Trophoblast cell (in vitro differentiated cells and primary cell): ENCODE measurements around the gene SPATS2L.

Experiments used
- DNase-seq, 2 donors: peaks; one replicate each; pipeline ENCODE4 v3.0.0-alpha.2; 2016
- H2AFZ ChIP-seq: 2 replicates; pipeline ENCODE4 v1.6.1; 2013; ENCODE audit warnings: low read length, moderate library complexity, mild to moderate bottlenecking; ENCODE audit not compliant: insufficient read depth, poor library complexity
- H2AK5ac ChIP-seq: 2 replicates; pipeline ENCODE4 v1.6.1; 2013; ENCODE audit warnings: mild to moderate bottlenecking, low read length
- H2BK120ac ChIP-seq: 2 replicates; pipeline ENCODE4 v1.6.1; 2013; ENCODE audit warnings: low read length, mild to moderate bottlenecking, moderate library complexity; ENCODE audit not compliant: insufficient read depth, poor library complexity
- H2BK12ac ChIP-seq: 2 replicates; pipeline ENCODE4 v1.6.1; 2013; ENCODE audit warnings: mild to moderate bottlenecking, low read length, moderate library complexity
- H2BK5ac ChIP-seq: 2 replicates; pipeline ENCODE4 v1.6.1; 2013; ENCODE audit warnings: low read length, low read depth, moderate library complexity, mild to moderate bottlenecking; ENCODE audit not compliant: poor library complexity
- H3K14ac ChIP-seq: 2 replicates; pipeline ENCODE4 v1.6.1; 2013; ENCODE audit warnings: mild to moderate bottlenecking, low read length
- H3K18ac ChIP-seq: 2 replicates; pipeline ENCODE4 v1.6.1; 2013; ENCODE audit warnings: mild to moderate bottlenecking, low read length
- H3K23ac ChIP-seq: 2 replicates; pipeline ENCODE4 v1.6.1; 2013; ENCODE audit warnings: low read length
- H3K27ac ChIP-seq: 2 replicates; pipeline ENCODE4 v1.5.1; 2013; ENCODE audit warnings: low read depth, mild to moderate bottlenecking, inconsistent platforms, low read length, moderate library complexity
- H3K27me3 ChIP-seq: 2 replicates; pipeline ENCODE4 v1.6.1; 2013; ENCODE audit warnings: inconsistent platforms, mild to moderate bottlenecking, low read length, moderate library complexity; ENCODE audit not compliant: insufficient read depth
- H3K36me3 ChIP-seq, 2 experiments: 1 replicate in 1 of 2; 2 replicates in 1 of 2; pipeline ENCODE4 v1.6.1; 2013; ENCODE audit warnings: low read length in 2 of 2, mild to moderate bottlenecking in 2 of 2, moderate library complexity in 1 of 2; ENCODE audit not compliant: insufficient read depth in 2 of 2, control insufficient read depth in 1 of 2
- H3K4ac ChIP-seq: 2 replicates; pipeline ENCODE4 v1.6.1; 2013; ENCODE audit warnings: low read depth, mild to moderate bottlenecking, low read length, moderate library complexity
- H3K4me1 ChIP-seq, 2 experiments: 1 replicate in 1 of 2; 2 replicates in 1 of 2; pipeline ENCODE4 v1.6.1; 2013; ENCODE audit warnings: low read length in 2 of 2, mild to moderate bottlenecking in 2 of 2, moderate library complexity in 1 of 2; ENCODE audit not compliant: insufficient read depth in 2 of 2, control insufficient read depth in 1 of 2
- H3K4me2 ChIP-seq: 2 replicates; pipeline ENCODE4 v1.6.1; 2013; ENCODE audit warnings: inconsistent platforms, mild to moderate bottlenecking, low read length, moderate library complexity
- H3K4me3 ChIP-seq: 2 replicates; pipeline ENCODE4 v1.5.1; 2013; ENCODE audit warnings: mild to moderate bottlenecking, low read depth, low read length, inconsistent platforms
- H3K79me1 ChIP-seq: one replicate; pipeline ENCODE4 v1.6.1; 2013; ENCODE audit warnings: low read length
- H3K79me2 ChIP-seq: 2 replicates; pipeline ENCODE4 v1.6.1; 2013; ENCODE audit warnings: low read length, mild to moderate bottlenecking; ENCODE audit not compliant: control insufficient read depth, insufficient read depth, poor library complexity
- H3K9ac ChIP-seq: 2 replicates; pipeline ENCODE4 v1.6.1; 2013; ENCODE audit warnings: mild to moderate bottlenecking, low read length
- H3K9me3 ChIP-seq: 2 replicates; pipeline ENCODE4 v1.6.1; 2013; ENCODE audit warnings: low read depth, mild to moderate bottlenecking, control low read depth, inconsistent platforms, low read length; ENCODE audit not compliant: insufficient read depth
- H4K12ac ChIP-seq: 2 replicates; pipeline ENCODE4 v1.6.1; 2013; ENCODE audit warnings: low read depth, mild to moderate bottlenecking, low read length, moderate library complexity
- H4K8ac ChIP-seq: 2 replicates; pipeline ENCODE4 v1.6.1; 2013; ENCODE audit warnings: low read depth, mild to moderate bottlenecking, low read length, moderate library complexity
- H4K91ac ChIP-seq: one replicate; pipeline ENCODE4 v1.6.1; 2013; ENCODE audit warnings: low read depth, mild to moderate bottlenecking, low read length, moderate library complexity
- WGBS: extraction: QIAGEN DNeasy Blood & Tissue Kit; methylation state at CpG from one replicate; pipeline ENCODE4 v1.1.7; 2013; ENCODE audit warnings: missing lambda C conversion rate; ENCODE audit not compliant: insufficient read length, insufficient coverage; ENCODE audit errors: extremely low coverage; 5-methylcytosine and 5-hydroxymethylcytosine counted together

Gene SPATS2L

GRCh38 chr2:200309296-200310049 is 3.0 kb downstream of the SPATS2L start:
- H3K79me1 ChIP-seq, result peaks cover 19% of the 10 kb centered on the region
- H3K27me3 ChIP-seq, result no peaks in the 10 kb centered on the region
- H3K23ac ChIP-seq, result no peak overlapping the region
- no peak overlapping the region for H2BK120ac ChIP-seq
- peak overlapping the region; percentile 80 for H3K4me2 ChIP-seq
- DNase-seq, result no peak
- no peak overlapping the region for H2AFZ ChIP-seq
- no peak overlapping the region for H3K18ac ChIP-seq
- no peak overlapping the region for H4K8ac ChIP-seq
- no peak overlapping the region for H3K27ac ChIP-seq
- H3K4me1 ChIP-seq, result peaks cover 9 to 11% of the 10 kb centered on the region in 2 experiments
- no peak overlapping the region for H2BK5ac ChIP-seq
- peaks cover 28% of the 10 kb centered on the region for H3K79me2 ChIP-seq
- H4K91ac ChIP-seq, result no peak overlapping the region
- H3K9me3 ChIP-seq, result no peaks in the 10 kb centered on the region
- WGBS, result no CpG with 5 or more reads among the region's 1 CpG
- no peak overlapping the region for H2BK12ac ChIP-seq
- peak overlapping the region; percentile 29 for H3K4ac ChIP-seq
- no peak overlapping the region for H3K14ac ChIP-seq
- no peak overlapping the region for H3K9ac ChIP-seq
- H2AK5ac ChIP-seq, result no peak overlapping the region
- no peak overlapping the region for H3K4me3 ChIP-seq
- no peaks in the 10 kb centered on the region for H3K36me3 ChIP-seq
- H4K12ac ChIP-seq, result no peak overlapping the region

GRCh38 chr2:200310545-200310971 is 4.1 kb downstream of the SPATS2L start:
- no peak overlapping the region for H3K27ac ChIP-seq
- H2BK12ac ChIP-seq, result no peak overlapping the region
- no CpG with 5 or more reads among the region's 2 CpGs for WGBS
- H3K9me3 ChIP-seq, result no peaks in the 10 kb centered on the region
- H4K12ac ChIP-seq, result no peak overlapping the region
- H3K14ac ChIP-seq, result no peak overlapping the region
- no peak overlapping the region for H4K91ac ChIP-seq
- no peak overlapping the region for H3K18ac ChIP-seq
- H3K4ac ChIP-seq, result peak overlapping the region; percentile 64
- H3K4me3 ChIP-seq, result no peak overlapping the region
- H2BK5ac ChIP-seq, result no peak overlapping the region
- no peak overlapping the region for H2AFZ ChIP-seq
- no peak overlapping the region for H3K9ac ChIP-seq
- H3K36me3 ChIP-seq, result no peaks in the 10 kb centered on the region
- peak overlapping the region; percentile 25 for H3K4me2 ChIP-seq
- DNase-seq, result peak in 1 of 2 donors; percentile 73
- H3K27me3 ChIP-seq, result no peaks in the 10 kb centered on the region
- no peak overlapping the region for H3K23ac ChIP-seq
- H2AK5ac ChIP-seq, result no peak overlapping the region
- H4K8ac ChIP-seq, result no peak overlapping the region
- peaks cover 33% of the 10 kb centered on the region for H3K79me2 ChIP-seq
- H3K79me1 ChIP-seq, result peaks cover 19% of the 10 kb centered on the region
- H2BK120ac ChIP-seq, result no peak overlapping the region
- H3K4me1 ChIP-seq, result peaks cover 15 to 17% of the 10 kb centered on the region in 2 experiments

- H2AK5ac ChIP-seq, result no peak overlapping the region
- H3K79me1 ChIP-seq, result peaks cover 15% of the 10 kb centered on the region
- H3K4ac ChIP-seq, result peak overlapping the region; percentile 64
- no peak overlapping the region for H4K8ac ChIP-seq
- H4K91ac ChIP-seq, result no peak overlapping the region
- H2BK12ac ChIP-seq, result no peak overlapping the region
- H2AFZ ChIP-seq, result no peak overlapping the region
- no peak overlapping the region for H3K4me3 ChIP-seq
- no peaks in the 10 kb centered on the region for H3K36me3 ChIP-seq
- H3K9ac ChIP-seq, result no peak overlapping the region
- DNase-seq, result peak in 1 of 2 donors; percentile 24
- no peak overlapping the region for H3K18ac ChIP-seq
- no peak overlapping the region for H3K4me2 ChIP-seq
- H3K9me3 ChIP-seq, result no peaks in the 10 kb centered on the region
- H3K4me1 ChIP-seq, result peaks cover 19 to 21% of the 10 kb centered on the region in 2 experiments
- no peaks in the 10 kb centered on the region for H3K27me3 ChIP-seq
- H3K79me2 ChIP-seq, result peaks cover 30% of the 10 kb centered on the region
- no peak overlapping the region for H2BK5ac ChIP-seq
- no peak overlapping the region for H3K23ac ChIP-seq
- H3K14ac ChIP-seq, result no peak overlapping the region
- WGBS, result no CpG with 5 or more reads among the region's 3 CpGs
- H3K27ac ChIP-seq, result no peak overlapping the region
- no peak overlapping the region for H4K12ac ChIP-seq
- H2BK120ac ChIP-seq, result no peak overlapping the region
Observed at GRCh38 chr2:200311139-200311538, 4.6 kb downstream of the SPATS2L start.

GRCh38 chr2:200314976-200315567 is 8.6 kb downstream of the SPATS2L start:
- Histone ChIP-seq H3K4me2 (no peak overlapping the region), H2BK12ac (no peak overlapping the region), H3K4ac (peak overlapping the region; percentile 80), H3K4me1 (peaks cover 29 to 40% of the 10 kb centered on the region in 2 experiments), H3K79me2 (peaks cover 20% of the 10 kb centered on the region), H3K9me3 (no peaks in the 10 kb centered on the region), H3K14ac (no peak overlapping the region), H3K9ac (no peak overlapping the region), H3K23ac (no peak overlapping the region), H2BK5ac (no peak overlapping the region), H2AFZ (no peak overlapping the region), H2BK120ac (no peak overlapping the region), H4K8ac (no peak overlapping the region), H3K27me3 (no peaks in the 10 kb centered on the region), H4K12ac (no peak overlapping the region), H3K27ac (no peak overlapping the region), H3K79me1 (peaks cover 4% of the 10 kb centered on the region), H4K91ac (no peak overlapping the region), H3K4me3 (no peak overlapping the region), H3K18ac (no peak overlapping the region), H3K36me3 (no peaks in the 10 kb centered on the region), H2AK5ac (no peak overlapping the region)
- DNase-seq, result no peak
- WGBS, result no CpG with 5 or more reads among the region's 7 CpGs
